ENCODE results near the gene ITGA8. TPM values are rescaled to one million over a fixed set of nuclear protein-coding genes. Genes with fewer than 3 reads are reported as not detected.

ITGA8 gene
- total RNA-seq, 4 donors from 2014 or later: 1.6 to 8.2 (median 4.2) TPM

- no peak overlapping the region for H3K4me3 ChIP-seq (ENCODE audit: low read depth, poor library complexity, severe bottlenecking)
- TF ChIP-seq POLR2A (IDR thresholded peaks at IDR 0.05) (no peak), CTCF (IDR thresholded peaks at IDR 0.05) (no peak)
- peak in 1 of 2 donors; percentile 50 for DNase-seq (ENCODE audit: low spot score in 2 of 2)
- intact Hi-C loops (cut with DNase I; ENCODE audit: low total_unique reads): no loop called here
- WGBS, 2 donors: 89 to 94% methylated on average over 5 of the region's 5 CpGs
Measured at GRCh38 chr10:15758618-15759017, 38.9 kb upstream of the ITGA8 start.

- TF ChIP-seq CTCF (IDR thresholded peaks at IDR 0.05) (no peak), POLR2A (IDR thresholded peaks at IDR 0.05) (no peak)
- intact Hi-C loops (cut with DNase I; ENCODE audit: low total_unique reads): no loop called here
- 25 to 29% methylated on average over 2 of the region's 2 CpGs for WGBS, 2 donors
- DNase-seq (ENCODE audit: low spot score in 2 of 2): no peak
- no peak overlapping the region for H3K4me3 ChIP-seq (ENCODE audit: low read depth, poor library complexity, severe bottlenecking)
Measured at GRCh38 chr10:15754937-15755336, 35.2 kb upstream of the ITGA8 start.

GRCh38 chr10:15751046-15751445, 31.3 kb upstream of the ITGA8 start:
- 66 to 74% methylated on average over 5 of the region's 5 CpGs for WGBS, 2 donors
- intact Hi-C loops (cut with DNase I; ENCODE audit: low total_unique reads): no loop called here
- no peak for DNase-seq (ENCODE audit: low spot score in 2 of 2)
- H3K4me3 ChIP-seq (ENCODE audit: low read depth, poor library complexity, severe bottlenecking): no peak overlapping the region
- TF ChIP-seq CTCF (IDR thresholded peaks at IDR 0.05): no peak
- no peak for TF ChIP-seq POLR2A (IDR thresholded peaks at IDR 0.05)

GRCh38 chr10:15748126-15748525, 28.4 kb upstream of the ITGA8 start:
- intact Hi-C loops (cut with DNase I; ENCODE audit: low total_unique reads): no loop called here
- no peak overlapping the region for H3K4me3 ChIP-seq (ENCODE audit: low read depth, poor library complexity, severe bottlenecking)
- TF ChIP-seq CTCF (IDR thresholded peaks at IDR 0.05) (no peak), POLR2A (IDR thresholded peaks at IDR 0.05) (no peak)
- no peak for DNase-seq (ENCODE audit: low spot score in 2 of 2)
- WGBS, 2 donors: 45 to 57% methylated on average over 3 of the region's 3 CpGs

GRCh38 chr10:15747632-15748031, 27.9 kb upstream of the ITGA8 start:
- 82 to 89% methylated on average over 3 of the region's 3 CpGs for WGBS, 2 donors
- intact Hi-C loops (cut with DNase I; ENCODE audit: low total_unique reads): no loop called here
- DNase-seq (ENCODE audit: low spot score in 2 of 2): no peak
- no peak overlapping the region for H3K4me3 ChIP-seq (ENCODE audit: low read depth, poor library complexity, severe bottlenecking)
- no peak for TF ChIP-seq POLR2A (IDR thresholded peaks at IDR 0.05)
- no peak for TF ChIP-seq CTCF (IDR thresholded peaks at IDR 0.05)

- no peak overlapping the region for H3K4me3 ChIP-seq (ENCODE audit: low read depth, poor library complexity, severe bottlenecking)
- intact Hi-C loops (cut with DNase I; ENCODE audit: low total_unique reads): no loop called here
- 71 to 79% methylated on average over 1 of the region's 1 CpG for WGBS, 2 donors
- DNase-seq (ENCODE audit: low spot score in 2 of 2): no peak
- TF ChIP-seq POLR2A (IDR thresholded peaks at IDR 0.05) (no peak), CTCF (IDR thresholded peaks at IDR 0.05) (no peak)
Measured at GRCh38 chr10:15745751-15746150, 26.0 kb upstream of the ITGA8 start.
